ENCODE data around the gene ZNF382. TPM values are rescaled to one million over a fixed set of nuclear protein-coding genes. Genes with fewer than 3 reads are reported as not detected.
"Not testable (repeated sequence)": the region's sequence is repeated elsewhere in the genome, so short reads cannot be mapped to it uniquely, and the experiment has no call there.

Gene ZNF382
- total RNA-seq, 2 experiments from 2014 or later, result 10.1 to 10.8 TPM

- ChIA-PET CTCF (no interaction called here), POLR2A (interaction anchor here (0.6 to 2.5 kb wide), 9 partner anchors 9 to 358 kb away, joined by 3 to 14 read pairs (median 4); partner anchors contain the start of genes ZNF260, ZNF382, ZNF566 and ZNF790)
- intact Hi-C loops (cut with micrococcal nuclease), result no loop called here
- DNase-seq (peak; percentile 30), ATAC-seq (peak; percentile 3)
- peaks cover 1% of the 10 kb centered on the region for H3K9me3 Mint-ChIP-seq
- no peaks in the 10 kb centered on the region for H3K27me3 Mint-ChIP-seq
- TF ChIP-seq CTCF (IDR thresholded peaks at IDR 0.05), result no peak
- H3K36me3 Mint-ChIP-seq (ENCODE audit: low read depth), result peaks cover 73% of the 10 kb centered on the region
- H3K27ac Mint-ChIP-seq, result peak overlapping the region; percentile 95
- H3K4me3 Mint-ChIP-seq, result peak overlapping the region; percentile 83
- H3K4me1 Mint-ChIP-seq (ENCODE audit: low read depth), result peaks cover 25% of the 10 kb centered on the region
Measured at GRCh38 chr19:36573895-36574720, 31.0 kb upstream of the ZNF382 start.

- Mint-ChIP-seq H3K27me3 (no peaks in the 10 kb centered on the region), H3K9me3 (no peaks in the 10 kb centered on the region), H3K27ac (peak overlapping the region; percentile 95), H3K4me1 (ENCODE audit: low read depth) (peaks cover 25% of the 10 kb centered on the region), H3K4me3 (peak overlapping the region; percentile 83), H3K36me3 (ENCODE audit: low read depth) (peaks cover 73% of the 10 kb centered on the region)
- no peak for TF ChIP-seq CTCF (IDR thresholded peaks at IDR 0.05)
- ChIA-PET CTCF (no interaction called here), POLR2A (interaction anchor here (0.7 kb wide), 1 partner anchor 196 kb away, joined by 3 read pairs; no protein-coding TSS in a partner anchor)
- DNase-seq (no peak), ATAC-seq (no peak)
- intact Hi-C loops (cut with micrococcal nuclease), result no loop called here
Measured at GRCh38 chr19:36574741-36575140, 30.4 kb upstream of the ZNF382 start.

- Mint-ChIP-seq H3K27me3 (no peaks in the 10 kb centered on the region), H3K27ac (no peak overlapping the region), H3K9me3 (peaks cover 13% of the 10 kb centered on the region), H3K36me3 (ENCODE audit: low read depth) (peaks cover 78% of the 10 kb centered on the region), H3K4me3 (no peak overlapping the region), H3K4me1 (ENCODE audit: low read depth) (peaks cover 17% of the 10 kb centered on the region)
- intact Hi-C loops (cut with micrococcal nuclease), result no loop called here
- DNase-seq (no peak), ATAC-seq (no peak)
- TF ChIP-seq CTCF (IDR thresholded peaks at IDR 0.05), result no peak
- CTCF ChIA-PET, result no interaction called here
- POLR2A ChIA-PET, result no interaction called here
Measured at GRCh38 chr19:36577271-36577996, 27.7 kb upstream of the ZNF382 start.

- intact Hi-C loops (cut with micrococcal nuclease), result no loop called here
- peaks cover 75% of the 10 kb centered on the region for H3K36me3 Mint-ChIP-seq (ENCODE audit: low read depth)
- no peak for ATAC-seq
- no peak overlapping the region for H3K27ac Mint-ChIP-seq
- no peaks in the 10 kb centered on the region for H3K27me3 Mint-ChIP-seq
- peaks cover 12% of the 10 kb centered on the region for H3K4me1 Mint-ChIP-seq (ENCODE audit: low read depth)
- TF ChIP-seq CTCF (IDR thresholded peaks at IDR 0.05), result no peak
- ChIA-PET POLR2A (interaction anchor here (1.5 kb wide), 1 partner anchor 26 kb away, joined by 4 read pairs; the partner anchor contains the start of gene ZNF382), CTCF (no interaction called here)
- H3K4me3 Mint-ChIP-seq, result no peak overlapping the region
- DNase-seq, result no peak
- peaks cover 20% of the 10 kb centered on the region for H3K9me3 Mint-ChIP-seq
Measured at GRCh38 chr19:36579255-36579654, 25.9 kb upstream of the ZNF382 start.

- Mint-ChIP-seq H3K4me1 (ENCODE audit: low read depth) (peaks cover 21% of the 10 kb centered on the region), H3K36me3 (ENCODE audit: low read depth) (peaks cover 32% of the 10 kb centered on the region)
- CTCF ChIA-PET; ATAC-seq; H3K4me3 Mint-ChIP-seq; intact Hi-C loops (cut with micrococcal nuclease); H3K27ac Mint-ChIP-seq; H3K9me3 Mint-ChIP-seq; DNase-seq; H3K27me3 Mint-ChIP-seq: not testable (repeated sequence)
- POLR2A ChIA-PET, result interaction anchor here (1.0 kb wide), 1 partner anchor 74 kb away, joined by 5 read pairs; no protein-coding TSS in a partner anchor
Measured at GRCh38 chr19:36602681-36603080, 2.4 kb upstream of the ZNF382 start.

Data from activated CD8-positive, alpha-beta T cell treated with anti-CD3 and anti-CD28 coated beads for 36 hours (primary cell).